OCI-LY1 (cell line): Measurements from ENCODE around the gene PRL.

ENCODE experiments used
- H2AFZ ChIP-seq: fragments of 200-600 bp; sonication (generic), shearing (Covaris generic); 2 replicates; pipeline ENCODE4 v1.6.0; 2014; ENCODE audit warnings: antibody characterized with exemption, mild to moderate bottlenecking, low read length
- H3F3A ChIP-seq: fragments of 200-600 bp; sonication (generic), shearing (Covaris generic); 2 replicates; pipeline ENCODE4 v1.6.0; 2014; ENCODE audit warnings: mild to moderate bottlenecking, antibody characterized with exemption, low read length, moderate library complexity; ENCODE audit not compliant: insufficient read depth
- H3K27ac ChIP-seq: fragments of 200-600 bp; sonication (generic); 2 replicates; pipeline ENCODE4 v1.5.1; 2014; ENCODE audit warnings: low read length, mixed run types, mild to moderate bottlenecking, low read depth; ENCODE audit not compliant: poor library complexity, severe bottlenecking
- H3K27me3 ChIP-seq: fragments of 200-600 bp; sonication (generic); 2 replicates; pipeline ENCODE4 v1.6.0; 2014; ENCODE audit warnings: antibody characterized with exemption, mild to moderate bottlenecking, low read length, moderate library complexity; ENCODE audit not compliant: insufficient read depth
- H3K36me3 ChIP-seq: fragments of 200-600 bp; sonication (generic); 2 replicates; pipeline ENCODE4 v1.6.1; 2014; ENCODE audit warnings: mild to moderate bottlenecking, antibody characterized with exemption, low read length, moderate library complexity, mixed read lengths; ENCODE audit not compliant: insufficient read depth
- H3K4me1 ChIP-seq: fragments of 200-600 bp; sonication (generic); 2 replicates; pipeline ENCODE4 v1.5.1; 2014; ENCODE audit warnings: mild to moderate bottlenecking, low read length, moderate library complexity; ENCODE audit not compliant: insufficient read depth, severe bottlenecking
- H3K4me2 ChIP-seq: fragments of 200-600 bp; sonication (generic), shearing (Covaris generic); 2 replicates; pipeline ENCODE4 v1.6.1; 2014; ENCODE audit warnings: low read length
- H3K4me3 ChIP-seq: fragments of 200-600 bp; sonication (generic); 2 replicates; pipeline ENCODE4 v1.5.1; 2014; ENCODE audit warnings: low read length, low read depth, mild to moderate bottlenecking, mixed read lengths; ENCODE audit not compliant: poor library complexity, severe bottlenecking
- H3K79me2 ChIP-seq: fragments of 200-600 bp; shearing (Covaris generic); 2 replicates; pipeline ENCODE4 v1.6.1; 2016; ENCODE audit warnings: mixed run types, low read length, mixed read lengths; ENCODE audit not compliant: insufficient read depth
- H3K9ac ChIP-seq: fragments of 200-600 bp; sonication (generic), shearing (Covaris generic); 2 replicates; pipeline ENCODE4 v1.6.1; 2014; ENCODE audit warnings: mild to moderate bottlenecking, low read length, mixed read lengths
- H3K9me2 ChIP-seq: fragments of 200-600 bp; sonication (generic), shearing (Covaris generic); 2 replicates; pipeline ENCODE4 v1.6.1; 2014; ENCODE audit warnings: low read depth, mild to moderate bottlenecking, low read length, mixed read lengths
- H3K9me3 ChIP-seq: fragments of 200-600 bp; shearing (Covaris generic); 2 replicates; pipeline ENCODE4 v1.6.1; 2014; ENCODE audit warnings: low read length, mixed read lengths
- H4K20me1 ChIP-seq: fragments of 200-600 bp; sonication (generic), shearing (Covaris generic); 2 replicates; pipeline ENCODE4 v1.6.0; 2016; ENCODE audit warnings: mild to moderate bottlenecking, low read length; ENCODE audit not compliant: insufficient read depth
- EZH2 ChIP-seq: fragments of 200-600 bp; sonication (generic), shearing (Covaris generic); IDR thresholded peaks from 2 replicates; pipeline ENCODE4 v1.8.0; 2017; ENCODE audit warnings: borderline replicate concordance, mixed run types, mild to moderate bottlenecking, antibody characterized with exemption, low read length, moderate library complexity, mixed read lengths
- TF ChIP-seq, protein P1 (sequence below): fragments of 200-600 bp; sonication (generic), shearing (Covaris generic); IDR thresholded peaks from 2 replicates; pipeline ENCODE4 v1.5.1; 2017; ENCODE audit warnings: mild to moderate bottlenecking, antibody characterized with exemption, low read length, moderate library complexity, mixed read lengths

Gene PRL

DNA sequence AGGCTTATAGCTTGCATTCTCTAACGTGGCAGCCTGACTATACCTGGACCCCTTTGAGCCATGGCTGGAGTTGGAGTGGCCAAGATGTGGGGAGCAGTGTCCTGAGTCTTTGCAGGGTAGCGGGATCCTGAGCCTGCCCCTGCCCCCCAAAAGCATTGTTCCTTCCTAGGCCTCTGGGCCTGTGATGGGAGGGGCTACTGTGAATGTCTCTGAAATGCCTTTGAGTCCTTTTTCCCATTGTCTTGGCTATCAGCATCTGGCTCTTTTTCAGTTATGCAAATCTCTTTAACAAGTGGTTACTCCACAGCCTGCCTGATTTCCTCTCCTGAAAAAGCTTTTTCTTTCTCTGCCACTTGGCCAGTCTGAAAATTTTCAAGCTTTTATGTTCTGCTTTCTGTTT is 17.0 kb upstream of the PRL start:
- Histone ChIP-seq H3K4me2 (no peak overlapping the region), H3K27ac (peak overlapping the region; percentile 64), H3K79me2 (no peaks in the 10 kb centered on the region), H3K4me1 (peaks cover 6% of the 10 kb centered on the region), H3F3A (0 out of 2 replicates have a peak, but pooled peaks cover 3% of the 10 kb centered on the region), H3K27me3 (no peaks in the 10 kb centered on the region), H3K9ac (no peak overlapping the region), H3K4me3 (no peak overlapping the region), H3K9me2 (no peaks in the 10 kb centered on the region), H2AFZ (peak overlapping the region; percentile 19; the same call in 1 of the 2 replicates), H3K36me3 (no peaks in the 10 kb centered on the region), H3K9me3 (peaks cover 6% of the 10 kb centered on the region; the same call in 1 of the 2 replicates), H4K20me1 (no peaks in the 10 kb centered on the region)
- TF ChIP-seq EZH2: no peak

DNA sequence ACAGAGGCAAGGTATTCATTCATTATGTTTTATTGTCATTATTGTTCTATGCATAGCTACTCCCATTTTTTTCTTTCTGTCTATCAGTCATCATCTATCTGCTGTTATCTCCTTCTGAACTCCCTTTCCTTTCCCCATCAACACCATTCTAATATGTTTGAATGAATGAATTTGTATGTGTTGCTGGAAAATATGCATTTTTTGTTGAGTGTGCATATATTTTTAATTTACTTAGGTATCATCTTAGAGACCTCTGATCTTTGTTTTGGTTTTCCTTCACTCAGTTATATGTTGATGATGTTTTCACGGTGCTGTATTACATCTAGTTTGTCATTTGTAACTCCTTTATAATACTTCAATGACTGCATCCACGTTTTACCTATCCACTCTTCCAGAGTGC is 12.1 kb upstream of the PRL start:
- TF ChIP-seq EZH2: no peak
- TF ChIP-seq, protein P1, sequence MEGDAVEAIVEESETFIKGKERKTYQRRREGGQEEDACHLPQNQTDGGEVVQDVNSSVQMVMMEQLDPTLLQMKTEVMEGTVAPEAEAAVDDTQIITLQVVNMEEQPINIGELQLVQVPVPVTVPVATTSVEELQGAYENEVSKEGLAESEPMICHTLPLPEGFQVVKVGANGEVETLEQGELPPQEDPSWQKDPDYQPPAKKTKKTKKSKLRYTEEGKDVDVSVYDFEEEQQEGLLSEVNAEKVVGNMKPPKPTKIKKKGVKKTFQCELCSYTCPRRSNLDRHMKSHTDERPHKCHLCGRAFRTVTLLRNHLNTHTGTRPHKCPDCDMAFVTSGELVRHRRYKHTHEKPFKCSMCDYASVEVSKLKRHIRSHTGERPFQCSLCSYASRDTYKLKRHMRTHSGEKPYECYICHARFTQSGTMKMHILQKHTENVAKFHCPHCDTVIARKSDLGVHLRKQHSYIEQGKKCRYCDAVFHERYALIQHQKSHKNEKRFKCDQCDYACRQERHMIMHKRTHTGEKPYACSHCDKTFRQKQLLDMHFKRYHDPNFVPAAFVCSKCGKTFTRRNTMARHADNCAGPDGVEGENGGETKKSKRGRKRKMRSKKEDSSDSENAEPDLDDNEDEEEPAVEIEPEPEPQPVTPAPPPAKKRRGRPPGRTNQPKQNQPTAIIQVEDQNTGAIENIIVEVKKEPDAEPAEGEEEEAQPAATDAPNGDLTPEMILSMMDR: no peak
- no peaks in the 10 kb centered on the region for H3K79me2 ChIP-seq
- H3K27me3 ChIP-seq: no peaks in the 10 kb centered on the region
- no peaks in the 10 kb centered on the region for H4K20me1 ChIP-seq
- H3K9me2 ChIP-seq: no peaks in the 10 kb centered on the region
- no peaks in the 10 kb centered on the region for H3K36me3 ChIP-seq
- H3K4me1 ChIP-seq: peaks cover 3% of the 10 kb centered on the region
- H3K4me3 ChIP-seq: no peak overlapping the region
- H2AFZ ChIP-seq: no peak overlapping the region
- 0 out of 2 replicates have a peak, but pooled peaks cover 7% of the 10 kb centered on the region for H3K9me3 ChIP-seq
- H3F3A ChIP-seq: 0 out of 2 replicates have a peak, but pooled peaks cover 4% of the 10 kb centered on the region
- no peak overlapping the region for H3K4me2 ChIP-seq
- H3K9ac ChIP-seq: no peak overlapping the region
- no peak overlapping the region for H3K27ac ChIP-seq

DNA sequence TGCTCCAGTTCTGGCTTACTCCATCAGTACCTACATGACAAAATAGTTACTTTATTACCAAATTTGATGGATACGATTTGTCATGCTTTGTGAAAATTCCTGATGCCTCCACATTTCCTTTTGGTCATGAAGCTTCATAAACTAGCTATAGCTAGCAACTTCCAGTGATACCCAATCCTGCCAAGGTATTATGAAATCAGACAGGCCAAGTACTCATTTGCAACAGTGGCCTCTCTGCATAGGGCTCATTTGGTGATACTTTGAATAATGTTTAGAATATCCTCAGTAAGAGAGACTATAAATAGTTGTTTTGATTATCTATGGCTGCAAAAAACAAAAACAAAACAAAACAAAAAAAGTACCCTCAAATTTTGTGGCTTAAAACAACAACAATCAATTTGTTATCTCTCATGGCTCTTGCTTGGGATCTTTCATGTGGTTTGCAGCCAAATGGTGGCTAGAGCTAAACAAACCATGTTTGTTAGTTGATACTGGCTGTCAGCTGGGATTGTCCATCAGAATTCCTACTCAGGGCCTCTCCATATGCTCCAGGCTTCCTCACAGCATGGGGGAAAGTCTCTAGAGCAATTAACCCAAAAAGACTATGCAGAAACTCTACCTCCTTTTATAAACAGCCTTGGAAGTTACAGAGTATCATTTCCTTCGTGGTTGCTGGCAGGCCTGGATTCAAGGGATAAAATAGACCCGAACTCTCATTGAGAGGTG is 10.1 kb upstream of the PRL start:
- Histone ChIP-seq H3K9me2 (no peaks in the 10 kb centered on the region), H3K4me1 (peaks cover 14% of the 10 kb centered on the region), H3K79me2 (no peaks in the 10 kb centered on the region), H3K27me3 (no peaks in the 10 kb centered on the region), H4K20me1 (no peaks in the 10 kb centered on the region), H3K27ac (no peak overlapping the region), H3K9me3 (0 out of 2 replicates have a peak, but pooled peaks cover 5% of the 10 kb centered on the region), H3K4me3 (no peak overlapping the region), H3K36me3 (no peaks in the 10 kb centered on the region), H3F3A (0 out of 2 replicates have a peak, but pooled peaks cover 4% of the 10 kb centered on the region), H3K4me2 (no peak overlapping the region), H2AFZ (no peak overlapping the region), H3K9ac (no peak overlapping the region)
- no peak for TF ChIP-seq EZH2
- TF ChIP-seq, protein P1: no peak

DNA sequence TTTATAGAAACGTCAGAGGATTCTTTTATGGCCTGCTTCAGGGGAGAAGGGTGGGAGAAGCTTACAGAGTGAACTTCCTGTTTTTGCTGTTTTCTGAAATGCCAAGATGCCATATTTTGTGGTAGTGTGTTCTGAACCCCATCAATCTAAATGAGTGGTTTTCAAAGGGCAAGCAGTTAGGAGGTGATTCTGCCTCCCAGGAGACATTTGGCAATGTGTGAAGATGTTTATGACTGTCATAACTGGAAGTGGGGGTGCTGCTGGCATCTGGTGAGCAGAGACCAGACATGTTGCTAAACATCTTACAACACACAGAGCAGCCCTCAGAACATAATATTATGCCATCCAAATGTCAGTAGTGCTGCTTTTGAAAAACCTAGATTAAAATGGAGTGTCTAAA is 6.0 kb upstream of the PRL start:
- Histone ChIP-seq H3K9me2 (no peaks in the 10 kb centered on the region), H3K36me3 (no peaks in the 10 kb centered on the region), H3F3A (0 out of 2 replicates have a peak, but pooled peaks cover 4% of the 10 kb centered on the region), H3K27me3 (no peaks in the 10 kb centered on the region), H3K79me2 (no peaks in the 10 kb centered on the region), H2AFZ (peak overlapping the region; percentile 70; the same call in 1 of the 2 replicates), H3K4me2 (peak overlapping the region; percentile 50; the same call in 1 of the 2 replicates), H3K4me3 (peak overlapping the region; percentile 41), H3K27ac (peak overlapping the region; percentile 53), H3K9ac (peak overlapping the region; percentile 49; the same call in 1 of the 2 replicates), H3K9me3 (no peaks in the 10 kb centered on the region), H4K20me1 (no peaks in the 10 kb centered on the region), H3K4me1 (peaks cover 47% of the 10 kb centered on the region)
- TF ChIP-seq EZH2: no peak
